ENCODE results near the gene HERPUD2.

HERPUD2 gene

DNA sequence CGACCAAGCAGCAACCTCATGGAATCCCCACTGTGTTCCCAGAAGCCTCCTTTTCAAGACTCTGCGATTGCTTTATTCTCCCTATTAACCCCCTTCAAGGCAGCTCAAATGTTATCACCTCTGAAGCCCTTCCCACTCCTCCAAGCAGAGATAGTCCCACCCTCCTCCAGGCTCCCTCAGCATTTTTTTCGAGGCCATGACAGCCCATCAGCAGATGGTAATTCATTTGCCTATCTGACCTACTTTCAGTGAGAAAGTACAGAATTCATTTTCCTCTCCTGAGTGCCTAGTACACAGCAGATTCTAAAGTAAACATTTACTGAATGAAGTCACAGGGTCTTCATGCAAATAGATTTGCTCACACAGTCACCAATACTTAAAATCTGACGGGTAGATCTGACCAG, 47.8 kb downstream of the HERPUD2 start:
- H3K4me3 ChIP-seq (ENCODE audit: low read depth, low read length), result no peak overlapping the region
- DNase-seq (ENCODE audit: low read depth), result no peak
- TF ChIP-seq, protein P1, sequence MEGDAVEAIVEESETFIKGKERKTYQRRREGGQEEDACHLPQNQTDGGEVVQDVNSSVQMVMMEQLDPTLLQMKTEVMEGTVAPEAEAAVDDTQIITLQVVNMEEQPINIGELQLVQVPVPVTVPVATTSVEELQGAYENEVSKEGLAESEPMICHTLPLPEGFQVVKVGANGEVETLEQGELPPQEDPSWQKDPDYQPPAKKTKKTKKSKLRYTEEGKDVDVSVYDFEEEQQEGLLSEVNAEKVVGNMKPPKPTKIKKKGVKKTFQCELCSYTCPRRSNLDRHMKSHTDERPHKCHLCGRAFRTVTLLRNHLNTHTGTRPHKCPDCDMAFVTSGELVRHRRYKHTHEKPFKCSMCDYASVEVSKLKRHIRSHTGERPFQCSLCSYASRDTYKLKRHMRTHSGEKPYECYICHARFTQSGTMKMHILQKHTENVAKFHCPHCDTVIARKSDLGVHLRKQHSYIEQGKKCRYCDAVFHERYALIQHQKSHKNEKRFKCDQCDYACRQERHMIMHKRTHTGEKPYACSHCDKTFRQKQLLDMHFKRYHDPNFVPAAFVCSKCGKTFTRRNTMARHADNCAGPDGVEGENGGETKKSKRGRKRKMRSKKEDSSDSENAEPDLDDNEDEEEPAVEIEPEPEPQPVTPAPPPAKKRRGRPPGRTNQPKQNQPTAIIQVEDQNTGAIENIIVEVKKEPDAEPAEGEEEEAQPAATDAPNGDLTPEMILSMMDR (IDR thresholded peaks at IDR 0.05; ENCODE audit: control insufficient read depth, extremely low read depth, insufficient read depth), result no peak

DNA sequence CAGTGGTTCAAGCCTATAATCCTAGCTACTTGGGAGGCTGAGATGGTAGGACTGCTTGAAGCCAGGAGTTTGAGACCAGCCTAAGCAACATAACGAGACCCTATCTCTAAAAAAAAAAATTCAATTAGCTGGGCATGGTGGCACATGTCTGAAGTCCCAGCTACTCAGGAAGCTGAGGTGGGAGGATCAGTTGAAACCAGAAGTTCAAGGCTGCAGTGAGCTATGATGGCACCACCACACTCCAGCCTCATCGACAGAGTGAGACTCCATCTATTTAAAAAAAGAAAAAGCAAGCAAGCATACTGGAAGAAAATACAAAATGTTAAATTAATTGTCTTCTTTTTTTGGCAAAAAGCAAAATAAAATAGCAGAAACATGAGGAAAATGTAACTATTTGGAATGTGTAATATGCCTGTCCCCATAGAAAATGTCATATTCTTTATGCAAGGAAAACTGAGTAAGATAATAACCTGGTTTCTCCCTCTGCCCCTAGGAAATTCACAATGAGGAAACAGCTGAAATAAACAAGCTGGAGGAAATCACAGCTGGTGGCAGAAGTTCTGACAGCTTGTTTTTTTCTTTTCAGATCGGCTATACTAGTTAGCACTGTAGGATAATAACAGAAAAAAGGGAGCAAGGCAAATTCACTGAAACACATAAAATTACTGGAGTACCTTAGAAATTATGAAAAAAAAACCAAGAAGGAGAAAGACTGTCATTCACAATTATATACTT, 48.5 kb downstream of the HERPUD2 start:
- H3K4me3 ChIP-seq (ENCODE audit: low read depth, low read length), result no peak overlapping the region
- DNase-seq (ENCODE audit: low read depth), result no peak
- TF ChIP-seq, protein P1 (IDR thresholded peaks at IDR 0.05; ENCODE audit: control insufficient read depth, extremely low read depth, insufficient read depth), result no peak

DNA sequence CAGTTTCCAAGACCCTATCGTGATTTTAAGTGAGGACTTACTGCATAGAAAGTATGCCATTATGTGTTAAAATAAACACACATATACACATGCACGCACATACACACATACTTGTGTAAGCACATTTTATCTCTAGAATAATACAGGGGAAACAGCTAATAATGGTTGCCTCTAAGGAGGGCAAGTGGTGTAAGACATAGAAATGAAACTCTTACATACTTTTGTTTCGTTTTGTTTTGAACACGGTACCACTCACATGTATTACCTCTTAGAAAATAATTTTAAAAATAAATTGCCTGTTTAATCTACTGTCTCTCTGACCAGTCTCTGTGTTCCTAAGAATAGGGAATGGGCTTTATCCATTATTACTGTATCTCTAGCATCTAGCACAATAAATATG, 49.2 kb downstream of the HERPUD2 start:
- TF ChIP-seq, protein P1 (IDR thresholded peaks at IDR 0.05; ENCODE audit: control insufficient read depth, extremely low read depth, insufficient read depth), result no peak
- no peak overlapping the region for H3K4me3 ChIP-seq (ENCODE audit: low read depth, low read length)
- DNase-seq (ENCODE audit: low read depth), result no peak

DNA sequence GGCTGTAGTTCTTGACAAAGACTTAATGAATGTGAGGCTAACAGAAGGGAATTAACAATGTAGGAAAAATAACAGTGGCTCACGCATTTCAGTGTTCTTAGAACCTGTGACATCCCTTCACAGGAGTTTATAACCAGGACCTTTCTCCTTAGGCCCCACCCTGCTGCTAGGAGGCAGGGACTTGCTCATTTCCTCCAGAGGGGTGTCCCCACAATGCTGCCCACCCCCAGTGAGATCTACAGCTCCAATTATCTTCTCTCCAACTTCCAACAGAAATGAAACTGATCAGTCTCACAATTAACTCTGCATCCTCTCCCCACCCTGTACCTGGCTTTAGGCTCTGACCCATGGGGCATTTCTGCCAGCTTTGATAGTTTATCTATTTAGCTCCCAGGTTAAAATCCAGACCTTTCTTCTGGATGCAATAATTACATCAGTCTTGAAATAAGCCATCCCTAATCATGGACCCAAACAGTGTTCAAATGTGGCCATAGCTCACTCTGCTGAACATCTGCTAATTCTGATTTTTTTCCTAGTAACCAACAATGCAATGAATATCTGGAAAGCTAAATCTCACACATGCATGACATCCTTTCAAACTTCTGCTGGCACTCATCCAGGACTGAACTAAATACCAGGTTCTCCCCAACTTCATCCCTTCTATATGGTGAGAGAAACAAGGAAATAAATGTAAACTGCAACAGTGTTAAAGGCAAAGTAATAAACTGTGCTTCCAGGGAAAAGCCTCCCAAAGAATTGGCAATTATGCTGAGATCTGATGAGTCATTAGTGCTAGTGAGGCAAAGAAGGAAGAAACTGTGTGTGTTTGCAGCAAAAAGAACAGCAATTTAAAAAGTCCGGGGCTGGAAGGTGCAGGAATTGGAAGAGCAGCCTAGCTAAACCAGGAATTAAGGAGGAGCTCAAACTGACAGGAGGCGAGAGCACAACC, 64.6 kb downstream of the HERPUD2 start:
- no peak for DNase-seq (ENCODE audit: low read depth)
- TF ChIP-seq, protein P1 (IDR thresholded peaks at IDR 0.05; ENCODE audit: control insufficient read depth, extremely low read depth, insufficient read depth), result no peak
- H3K4me3 ChIP-seq (ENCODE audit: low read depth, low read length), result no peak overlapping the region

DNA sequence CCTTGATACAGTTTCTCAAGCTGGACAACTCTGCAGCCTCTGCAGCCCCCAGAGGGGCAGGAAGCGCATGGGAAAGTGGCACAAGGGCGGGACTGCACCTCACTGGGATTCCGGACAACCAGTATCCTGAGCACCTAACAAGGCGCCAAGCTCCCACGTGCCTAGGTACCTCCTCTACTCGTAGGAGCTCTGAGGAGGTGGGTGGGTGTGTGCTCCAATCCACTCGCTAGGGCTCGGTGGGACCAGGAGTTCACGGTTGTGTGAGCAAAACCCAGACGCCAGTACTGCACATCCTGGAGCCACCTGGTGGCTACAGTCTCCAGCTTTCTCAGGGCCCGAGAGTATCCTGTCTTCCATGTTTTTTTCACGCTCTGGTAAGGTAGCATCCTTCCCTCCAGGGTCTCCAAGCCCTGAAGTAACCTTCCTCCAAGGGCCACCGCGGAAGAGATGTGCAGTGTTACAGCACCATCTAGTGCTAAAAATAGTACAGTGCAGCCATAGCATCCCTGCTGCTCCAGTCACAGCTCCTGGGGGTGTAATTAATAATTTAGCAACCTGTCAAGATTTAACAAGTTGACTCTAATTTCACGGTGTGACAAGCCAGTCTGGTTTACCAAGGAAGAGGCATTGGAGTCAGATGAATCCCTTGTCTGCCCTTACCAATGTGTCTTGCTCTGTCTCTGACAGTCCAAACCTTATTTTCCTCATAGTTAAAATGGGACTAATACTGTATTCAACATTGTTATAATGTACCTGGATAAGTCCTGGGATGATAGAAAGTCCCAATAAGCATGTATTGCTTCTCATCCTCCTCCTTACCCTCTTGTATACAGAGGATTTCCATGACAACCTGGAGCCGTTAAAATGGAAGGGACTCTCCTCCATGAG, 70.4 kb downstream of the HERPUD2 start:
- DNase-seq (ENCODE audit: low read depth), result no peak
- TF ChIP-seq, protein P1 (IDR thresholded peaks at IDR 0.05; ENCODE audit: control insufficient read depth, extremely low read depth, insufficient read depth), result peak; percentile 92
- no peak overlapping the region for H3K4me3 ChIP-seq (ENCODE audit: low read depth, low read length)

DNA sequence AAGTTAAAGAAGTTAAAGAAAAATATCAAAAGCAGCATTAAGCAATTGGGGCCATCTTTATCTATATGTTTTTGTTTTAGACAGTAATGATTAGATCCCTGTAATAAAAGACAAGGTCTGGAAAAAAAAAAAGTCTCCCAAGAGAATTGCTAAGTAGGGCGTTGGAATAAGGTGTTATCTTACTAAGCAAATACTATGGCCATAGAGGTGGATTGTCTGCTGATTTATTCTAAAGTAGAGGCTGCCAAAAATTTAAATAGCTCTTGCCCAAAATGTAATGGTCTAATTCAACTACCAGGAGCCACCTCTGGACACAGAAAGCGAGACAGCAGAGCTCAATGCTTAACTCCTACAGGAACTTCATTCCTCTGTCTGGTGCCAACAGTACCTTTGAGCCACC, 71.6 kb downstream of the HERPUD2 start:
- no peak for DNase-seq (ENCODE audit: low read depth)
- TF ChIP-seq, protein P1 (IDR thresholded peaks at IDR 0.05; ENCODE audit: control insufficient read depth, extremely low read depth, insufficient read depth), result no peak
- H3K4me3 ChIP-seq (ENCODE audit: low read depth, low read length), result no peak overlapping the region

All from LNCaP clone FGC (cell line).